ENCODE data around the gene PLA1A. TPM values are rescaled to one million over a fixed set of nuclear protein-coding genes. Genes with fewer than 3 reads are reported as not detected.

PLA1A gene, protein sequence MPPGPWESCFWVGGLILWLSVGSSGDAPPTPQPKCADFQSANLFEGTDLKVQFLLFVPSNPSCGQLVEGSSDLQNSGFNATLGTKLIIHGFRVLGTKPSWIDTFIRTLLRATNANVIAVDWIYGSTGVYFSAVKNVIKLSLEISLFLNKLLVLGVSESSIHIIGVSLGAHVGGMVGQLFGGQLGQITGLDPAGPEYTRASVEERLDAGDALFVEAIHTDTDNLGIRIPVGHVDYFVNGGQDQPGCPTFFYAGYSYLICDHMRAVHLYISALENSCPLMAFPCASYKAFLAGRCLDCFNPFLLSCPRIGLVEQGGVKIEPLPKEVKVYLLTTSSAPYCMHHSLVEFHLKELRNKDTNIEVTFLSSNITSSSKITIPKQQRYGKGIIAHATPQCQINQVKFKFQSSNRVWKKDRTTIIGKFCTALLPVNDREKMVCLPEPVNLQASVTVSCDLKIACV
- total RNA-seq, result not detected in 2 replicates

DNA sequence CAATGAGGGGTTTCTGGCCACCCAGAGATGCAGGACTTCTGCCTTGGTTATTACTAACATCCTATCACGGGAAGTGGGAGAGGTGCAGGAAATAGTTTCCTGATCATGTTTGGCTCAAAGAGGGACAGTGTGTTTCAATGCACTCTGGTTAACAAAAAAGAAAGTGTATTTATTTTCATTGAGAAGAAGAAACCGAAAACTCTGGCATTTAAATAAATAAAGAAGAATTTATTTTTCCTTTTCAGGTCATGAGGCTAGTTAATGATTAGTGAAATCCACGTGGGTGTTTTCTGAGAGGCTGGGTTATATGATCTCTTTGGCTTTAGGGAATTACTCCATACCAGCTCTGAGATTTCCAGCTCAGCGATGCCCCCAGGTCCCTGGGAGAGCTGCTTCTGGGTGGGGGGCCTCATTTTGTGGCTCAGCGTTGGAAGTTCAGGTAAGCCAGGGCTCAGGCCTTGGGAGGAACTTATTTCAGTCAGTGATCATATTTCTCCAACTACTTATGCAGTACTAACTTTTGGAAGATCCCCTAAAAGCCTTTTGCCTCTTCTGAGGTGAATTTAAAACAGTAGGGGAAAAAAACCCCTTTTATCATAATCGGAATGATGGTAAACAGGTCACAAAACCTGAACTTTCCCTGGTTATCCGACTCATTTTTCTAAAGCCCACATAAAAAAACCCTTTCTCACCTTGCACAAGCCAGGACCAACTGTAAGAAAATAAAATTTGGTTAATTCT, at the start of gene PLA1A:
Gene PLA1A (plus strand): TSS at position 338 of the 741 bp plus-strand sequence. CDS start 29 bp downstream, at position 367.

DNA sequence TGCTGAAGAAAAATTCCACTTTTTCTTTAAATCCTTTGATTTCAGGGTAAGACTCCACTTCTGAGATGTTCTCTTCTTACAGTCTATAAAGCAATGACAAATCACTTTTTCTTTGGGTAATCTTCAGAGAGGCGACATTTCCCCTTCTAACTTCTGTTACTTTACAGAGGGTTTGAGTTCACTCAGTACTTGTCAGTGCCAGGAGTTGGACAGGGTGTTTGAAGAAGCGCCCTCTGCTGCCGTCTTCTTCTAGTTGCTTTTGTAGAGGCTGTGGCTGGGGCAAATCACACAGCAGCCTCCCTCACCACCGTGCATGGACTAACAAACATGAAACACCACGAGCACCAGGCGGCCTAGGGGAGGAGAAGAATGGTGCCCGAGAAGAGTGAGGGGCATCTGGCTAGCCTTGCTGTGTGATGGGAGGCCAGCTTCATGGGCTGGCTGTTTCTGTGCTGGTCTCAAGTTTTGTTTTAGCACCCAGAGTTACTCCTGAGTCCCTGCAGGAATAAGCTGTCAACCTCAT, 38.2 kb upstream of the PLA1A start, which contains the start of gene CD80:
Gene CD80 (minus strand): TSS at position 174 of the 523 bp plus-strand sequence. CDS start 1,886 bp downstream, outside the sequence.

DNA sequence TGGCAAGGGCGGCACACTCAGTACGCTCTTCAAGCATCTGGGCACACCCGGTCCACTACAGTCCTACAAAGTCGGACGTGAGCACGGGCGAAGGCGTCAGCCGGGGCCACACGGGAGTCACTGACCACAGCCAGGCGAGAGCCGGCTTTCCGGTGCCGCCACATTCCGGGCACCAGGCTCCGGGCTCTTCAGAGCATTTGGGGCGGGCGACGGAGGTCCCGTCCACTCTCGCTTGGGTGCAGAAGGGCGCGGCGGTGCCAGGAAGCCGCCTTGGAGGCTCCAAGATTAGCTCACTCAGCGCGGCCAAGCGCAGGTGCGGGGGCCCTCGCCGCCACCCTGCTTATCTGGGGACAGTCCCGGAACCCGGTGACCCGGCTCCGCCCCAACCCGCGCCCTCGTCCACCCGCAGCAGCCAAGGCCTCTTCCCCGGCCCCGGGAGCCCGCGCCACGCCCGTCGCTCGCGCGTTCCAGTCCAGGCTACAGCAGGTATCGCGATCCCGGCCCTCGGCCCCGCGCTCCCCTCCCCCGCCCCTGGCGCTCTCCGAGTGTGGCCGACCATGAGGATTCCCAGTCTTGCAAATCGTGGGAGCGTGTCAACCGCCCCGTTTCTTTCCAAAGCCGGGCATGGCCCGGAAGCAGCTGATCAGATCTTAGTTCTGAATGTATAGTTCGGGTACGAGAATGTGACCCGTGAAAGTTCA, 18.2 kb upstream of the PLA1A start, which contains the start of gene ADPRH:
Gene ADPRH (plus strand): TSS at position 127 of the 701 bp plus-strand sequence. CDS start 2,678 bp downstream, outside the sequence.

DNA sequence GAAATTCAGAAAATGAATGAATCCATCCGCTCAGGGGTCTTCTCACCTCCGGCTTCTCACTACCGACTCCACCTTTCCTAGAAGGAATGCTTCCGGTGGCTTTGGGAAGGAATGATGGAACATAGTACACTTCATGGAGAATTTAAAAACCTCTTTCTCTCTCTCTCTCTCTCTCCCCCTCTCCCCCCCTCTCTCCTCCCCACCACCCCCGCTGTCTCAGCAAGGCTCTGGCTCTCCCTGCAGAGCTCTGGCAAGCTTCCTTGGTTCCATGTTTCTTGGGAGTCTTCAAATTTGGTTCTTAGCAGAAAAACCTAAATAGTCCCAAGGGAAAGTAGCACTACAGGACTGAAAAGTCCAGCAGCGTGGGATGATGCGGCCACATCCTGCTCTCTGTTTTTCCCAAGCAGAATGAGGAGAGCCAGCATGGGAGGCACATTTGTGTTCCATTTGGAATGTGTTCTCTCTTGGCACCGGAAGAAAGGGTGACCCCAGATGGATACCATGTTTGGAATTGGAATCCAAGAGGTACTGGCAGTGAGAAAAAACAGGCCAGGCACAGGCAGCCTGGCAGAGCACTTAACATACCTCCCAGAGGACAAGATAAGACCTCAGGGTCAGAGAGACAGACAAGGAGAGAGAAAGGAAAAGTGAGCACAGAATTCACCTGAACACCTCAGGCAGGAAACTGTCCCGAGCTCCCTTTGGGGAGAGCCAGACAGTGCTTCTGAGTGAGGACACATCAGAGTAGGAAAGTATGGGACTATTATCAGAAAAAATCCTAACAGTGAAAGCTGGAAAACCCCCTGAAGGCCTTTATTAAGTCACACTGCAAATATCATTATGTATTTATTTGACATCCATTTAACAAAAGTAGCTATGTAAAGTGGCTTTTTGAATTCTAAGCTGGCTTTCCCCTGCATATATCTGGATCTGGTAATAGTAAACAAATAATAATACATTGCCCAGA, 63.1 kb downstream of the PLA1A start, which contains the start of gene POPDC2:
Gene POPDC2 (minus strand): TSS at position 116 of the 967 bp plus-strand sequence. CDS start 166 bp downstream, outside the sequence.

DNA sequence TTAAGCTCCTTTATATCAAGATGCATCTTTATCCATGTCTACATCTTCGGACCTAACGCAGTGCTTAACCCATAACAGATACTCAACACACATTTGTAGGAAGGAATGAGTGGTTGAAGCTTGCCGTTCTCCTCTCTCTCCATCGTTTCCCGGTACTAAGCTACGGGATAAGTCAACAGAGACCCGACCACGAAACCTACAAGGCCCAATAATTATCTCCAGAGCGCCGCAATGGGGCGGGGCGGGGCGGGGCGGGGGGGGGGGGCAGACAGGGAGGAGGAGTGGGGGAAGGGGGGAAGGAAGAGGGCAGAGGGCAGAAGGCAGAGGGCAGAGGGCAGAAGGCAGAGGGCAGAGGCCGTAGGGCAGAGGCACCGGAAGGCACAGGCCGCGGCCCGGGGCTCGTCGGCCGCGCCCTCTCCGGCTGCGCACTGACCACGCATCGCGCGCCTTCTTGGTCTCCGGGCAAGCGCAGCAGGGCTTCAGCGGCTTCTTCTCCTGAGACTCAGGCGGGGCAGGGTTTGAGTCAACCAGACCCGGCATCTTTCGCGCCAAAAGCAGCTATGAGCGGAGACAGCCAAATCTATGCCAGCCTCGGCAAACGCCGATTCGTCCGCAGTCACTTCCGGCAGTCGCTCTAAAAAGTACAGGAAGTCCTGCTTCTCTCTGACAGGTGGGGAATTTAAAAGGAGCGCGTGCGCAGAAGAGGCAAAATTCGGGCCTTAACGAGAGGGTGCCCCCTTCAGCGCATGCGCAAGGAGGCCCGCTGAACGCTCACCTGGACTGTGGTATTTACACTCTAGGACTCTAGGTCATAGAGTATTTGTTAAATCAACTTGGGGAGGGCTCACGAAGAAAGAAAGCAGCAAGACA, 79.3 kb downstream of the PLA1A start, which contains the start of gene COX17:
Gene COX17 (minus strand): TSS at position 636 of the 870 bp plus-strand sequence. CDS start 96 bp downstream, at position 540.

Other genes starting within 250 kb of the PLA1A start
- gene TMEM39A, start 134.3 kb upstream of the PLA1A start, total RNA-seq, result 90.2 and 169 TPM in 2 replicates
- 16.0 and 24.3 TPM in 2 replicates for gene POGLUT1, start 128.9 kb upstream of the PLA1A start, total RNA-seq
- 51.9 and 56.7 TPM in 2 replicates for gene TIMMDC1, start 99.3 kb upstream of the PLA1A start, total RNA-seq
- gene CD80, start 38.3 kb upstream of the PLA1A start, total RNA-seq, result not detected in 2 replicates
- 1.3 and 3.7 TPM in 2 replicates for gene ADPRH, start 18.4 kb upstream of the PLA1A start, total RNA-seq
- gene POPDC2, start 62.7 kb downstream of the PLA1A start, total RNA-seq, result 0.14 and 0.44 TPM in 2 replicates
- gene COX17, start 79.5 kb downstream of the PLA1A start, total RNA-seq, result 7.9 and 12.3 TPM in 2 replicates
- under 0.01 TPM in 1 of 2 replicates, not detected in the other for gene CFAP91, start 105.1 kb downstream of the PLA1A start, total RNA-seq
- gene NR1I2, start 184.2 kb downstream of the PLA1A start, total RNA-seq, result under 0.01 TPM in 1 of 2 replicates, not detected in the other

Data from placental pericyte (primary cell).